ENCODE measurements around the gene HSD17B12. TPM values are rescaled to one million over a fixed set of nuclear protein-coding genes. Genes with fewer than 3 reads are reported as not detected.
"Not testable (repeated sequence)": the region's sequence is repeated elsewhere in the genome, so short reads cannot be mapped to it uniquely, and the experiment has no call there.

The HSD17B12 gene
- total RNA-seq, 1 experiment from 2014 or later, result 112 TPM

DNA sequence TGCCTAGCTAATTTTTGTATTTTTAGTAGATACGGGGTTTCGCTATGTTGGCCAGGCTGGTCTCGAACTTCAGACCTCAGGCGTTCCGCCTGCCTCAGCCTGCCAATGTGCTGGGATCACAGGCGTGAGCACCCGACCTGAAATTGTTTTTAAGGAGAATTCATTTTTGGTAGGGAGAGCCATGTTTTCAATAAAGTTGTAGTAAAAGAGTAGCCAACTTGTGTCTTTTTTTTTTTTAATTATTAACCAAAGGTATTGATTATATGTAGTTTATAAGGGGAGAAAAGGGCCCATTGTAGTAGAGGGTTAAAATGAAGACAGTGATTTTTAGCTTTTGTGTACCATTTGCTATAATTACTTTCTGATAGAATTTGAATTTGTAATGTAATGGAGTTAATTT is 31.6 kb upstream of the HSD17B12 start:
- H3K4me1 ChIP-seq (replicated peaks; ENCODE audit: insufficient read depth), result peaks cover 7% of the 10 kb centered on the region
- no peak overlapping the region for H3K4me3 ChIP-seq
- no peak overlapping the region for H2AFZ ChIP-seq
- POLR2A ChIA-PET (ENCODE audit: unreplicated experiment), result no interaction called here
- no peaks in the 10 kb centered on the region for H3K9me2 ChIP-seq (ENCODE audit: insufficient read depth)
- H3K4me2 ChIP-seq, result no peak overlapping the region
- TF ChIP-seq, protein P1, sequence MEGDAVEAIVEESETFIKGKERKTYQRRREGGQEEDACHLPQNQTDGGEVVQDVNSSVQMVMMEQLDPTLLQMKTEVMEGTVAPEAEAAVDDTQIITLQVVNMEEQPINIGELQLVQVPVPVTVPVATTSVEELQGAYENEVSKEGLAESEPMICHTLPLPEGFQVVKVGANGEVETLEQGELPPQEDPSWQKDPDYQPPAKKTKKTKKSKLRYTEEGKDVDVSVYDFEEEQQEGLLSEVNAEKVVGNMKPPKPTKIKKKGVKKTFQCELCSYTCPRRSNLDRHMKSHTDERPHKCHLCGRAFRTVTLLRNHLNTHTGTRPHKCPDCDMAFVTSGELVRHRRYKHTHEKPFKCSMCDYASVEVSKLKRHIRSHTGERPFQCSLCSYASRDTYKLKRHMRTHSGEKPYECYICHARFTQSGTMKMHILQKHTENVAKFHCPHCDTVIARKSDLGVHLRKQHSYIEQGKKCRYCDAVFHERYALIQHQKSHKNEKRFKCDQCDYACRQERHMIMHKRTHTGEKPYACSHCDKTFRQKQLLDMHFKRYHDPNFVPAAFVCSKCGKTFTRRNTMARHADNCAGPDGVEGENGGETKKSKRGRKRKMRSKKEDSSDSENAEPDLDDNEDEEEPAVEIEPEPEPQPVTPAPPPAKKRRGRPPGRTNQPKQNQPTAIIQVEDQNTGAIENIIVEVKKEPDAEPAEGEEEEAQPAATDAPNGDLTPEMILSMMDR (conservative IDR thresholded peaks at IDR 0.05), result no peak
- no peak for TF ChIP-seq EZH2 (IDR thresholded peaks at IDR 0.05; ENCODE audit: low read depth)
- 0 out of 2 replicates have a peak, but pooled peaks cover 3% of the 10 kb centered on the region for H4K20me1 ChIP-seq (ENCODE audit: insufficient read depth)
- no peak for DNase-seq
- peaks cover 25% of the 10 kb centered on the region for H3K79me2 ChIP-seq (ENCODE audit: low read depth)
- no peak overlapping the region for H3K27ac ChIP-seq
- BruUV-seq (replicated peaks), result no TSS peak
- no peaks in the 10 kb centered on the region for H3K36me3 ChIP-seq (ENCODE audit: low read depth)
- H3F3A ChIP-seq (ENCODE audit: insufficient read depth, low read depth), result no peaks in the 10 kb centered on the region
- CTCF ChIA-PET, result no interaction called here
- intact Hi-C loops (cut with micrococcal nuclease; ENCODE audit: unreplicated experiment), result no loop called here
- no peaks in the 10 kb centered on the region for H3K9me3 ChIP-seq (ENCODE audit: insufficient read depth, low read depth)
- H3K27me3 ChIP-seq (ENCODE audit: insufficient read depth, low read depth), result no peaks in the 10 kb centered on the region

DNA sequence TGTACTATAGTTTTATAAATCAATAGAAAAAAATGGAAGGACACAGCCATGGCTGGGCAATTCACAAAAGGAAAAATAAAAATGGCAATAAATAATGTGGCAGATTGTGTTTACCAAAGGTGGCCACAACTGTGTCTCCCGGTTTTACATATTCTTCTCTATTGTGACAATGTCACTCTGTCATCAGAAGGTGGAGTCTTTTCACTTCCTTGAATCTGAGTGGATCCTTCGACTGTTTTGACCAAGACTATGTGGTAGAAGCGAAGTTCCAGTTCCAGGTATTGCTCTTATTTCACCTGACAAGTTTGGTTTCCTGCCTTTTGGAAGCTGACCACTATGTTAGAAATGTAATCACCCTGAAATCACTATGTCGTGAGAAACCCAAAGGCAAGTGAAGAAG is 31.0 kb upstream of the HSD17B12 start:
- no peak for TF ChIP-seq EZH2 (IDR thresholded peaks at IDR 0.05; ENCODE audit: low read depth)
- TF ChIP-seq, protein P1 (conservative IDR thresholded peaks at IDR 0.05), result no peak
- H3K9me3 ChIP-seq (ENCODE audit: insufficient read depth, low read depth), result no peaks in the 10 kb centered on the region
- H3F3A ChIP-seq (ENCODE audit: insufficient read depth, low read depth), result no peaks in the 10 kb centered on the region
- H3K4me1 ChIP-seq (replicated peaks; ENCODE audit: insufficient read depth), result peaks cover 7% of the 10 kb centered on the region
- 0 out of 2 replicates have a peak, but pooled peaks cover 3% of the 10 kb centered on the region for H4K20me1 ChIP-seq (ENCODE audit: insufficient read depth)
- H3K79me2 ChIP-seq (ENCODE audit: low read depth), result peaks cover 21% of the 10 kb centered on the region
- no peak overlapping the region for H3K4me2 ChIP-seq
- H3K9me2 ChIP-seq (ENCODE audit: insufficient read depth), result no peaks in the 10 kb centered on the region
- H2AFZ ChIP-seq, result no peak overlapping the region
- BruUV-seq (replicated peaks), result no TSS peak
- no peaks in the 10 kb centered on the region; the same call in 1 of the 2 replicates for H3K27me3 ChIP-seq (ENCODE audit: insufficient read depth, low read depth)
- ChIA-PET CTCF (no interaction called here), POLR2A (ENCODE audit: unreplicated experiment) (no interaction called here)
- no peaks in the 10 kb centered on the region for H3K36me3 ChIP-seq (ENCODE audit: low read depth)
- H3K27ac ChIP-seq, result no peak overlapping the region
- intact Hi-C loops (cut with micrococcal nuclease; ENCODE audit: unreplicated experiment), result no loop called here
- DNase-seq, result no peak
- no peak overlapping the region for H3K4me3 ChIP-seq

DNA sequence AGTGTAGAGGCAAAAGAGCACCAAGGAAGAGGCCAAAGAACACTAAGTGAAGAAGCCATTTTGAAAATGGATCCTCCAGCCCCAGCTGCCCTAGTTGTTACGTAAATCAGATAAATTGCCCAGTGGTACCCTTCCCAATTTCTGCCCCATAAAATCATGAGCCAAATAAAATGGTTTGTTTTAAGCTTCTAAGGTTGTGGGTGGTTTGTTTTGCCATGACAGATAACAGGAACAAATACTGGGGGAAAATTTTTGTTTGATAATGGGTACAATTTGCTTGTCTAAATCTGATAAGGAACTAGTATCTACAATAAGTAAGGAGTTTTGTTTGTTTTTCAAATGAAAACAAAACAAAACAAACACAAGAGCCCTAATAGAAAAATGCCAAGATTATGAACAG is 30.6 kb upstream of the HSD17B12 start:
- Histone ChIP-seq H3K4me3 (no peak overlapping the region), H3K36me3 (ENCODE audit: low read depth) (no peaks in the 10 kb centered on the region), H3K4me1 (replicated peaks; ENCODE audit: insufficient read depth) (peaks cover 6% of the 10 kb centered on the region), H3K79me2 (ENCODE audit: low read depth) (peaks cover 16% of the 10 kb centered on the region), H3K4me2 (no peak overlapping the region), H2AFZ (no peak overlapping the region), H3F3A (ENCODE audit: insufficient read depth, low read depth) (no peaks in the 10 kb centered on the region), H3K27ac (no peak overlapping the region), H3K9me3 (ENCODE audit: insufficient read depth, low read depth) (no peaks in the 10 kb centered on the region), H4K20me1 (ENCODE audit: insufficient read depth) (0 out of 2 replicates have a peak, but pooled peaks cover 3% of the 10 kb centered on the region), H3K9me2 (ENCODE audit: insufficient read depth) (no peaks in the 10 kb centered on the region), H3K27me3 (ENCODE audit: insufficient read depth, low read depth) (peaks cover 4% of the 10 kb centered on the region; the same call in 1 of the 2 replicates)
- no TSS peak for BruUV-seq (replicated peaks)
- POLR2A ChIA-PET (ENCODE audit: unreplicated experiment), result no interaction called here
- TF ChIP-seq, protein P1 (conservative IDR thresholded peaks at IDR 0.05), result no peak
- TF ChIP-seq EZH2 (IDR thresholded peaks at IDR 0.05; ENCODE audit: low read depth), result no peak
- CTCF ChIA-PET, result no interaction called here
- intact Hi-C loops (cut with micrococcal nuclease; ENCODE audit: unreplicated experiment), result no loop called here
- no peak for DNase-seq

DNA sequence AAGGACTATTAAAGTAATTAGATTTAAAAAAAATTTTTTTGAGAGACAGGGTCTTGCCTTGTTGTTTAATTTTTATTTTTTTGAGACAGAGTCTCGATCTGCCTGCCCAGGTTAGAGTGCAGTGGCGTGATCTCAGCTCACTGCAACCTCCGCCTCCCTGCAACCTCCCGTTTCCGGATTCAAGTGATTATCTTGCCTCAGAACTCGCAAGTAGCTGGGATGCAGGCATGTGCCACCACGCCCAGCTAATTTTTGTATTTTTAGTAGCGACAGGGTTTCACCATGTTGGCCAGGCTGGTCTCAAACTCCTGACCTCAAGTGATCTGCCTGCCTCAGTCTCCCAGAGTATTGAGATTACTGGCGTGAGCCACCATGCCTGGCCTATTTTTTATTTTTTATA is 17.5 kb upstream of the HSD17B12 start:
- not testable (repeated sequence) for H3K4me2 ChIP-seq
- peaks cover 29% of the 10 kb centered on the region for H3K27me3 ChIP-seq (ENCODE audit: insufficient read depth, low read depth)

More for the DNA sequence above, 17.5 kb upstream of the HSD17B12 start:
- H2AFZ ChIP-seq; H3K9me2 ChIP-seq (ENCODE audit: insufficient read depth); H4K20me1 ChIP-seq (ENCODE audit: insufficient read depth); H3K9me3 ChIP-seq (ENCODE audit: insufficient read depth, low read depth); POLR2A ChIA-PET (ENCODE audit: unreplicated experiment); H3K36me3 ChIP-seq (ENCODE audit: low read depth); BruUV-seq (replicated peaks); H3K4me1 ChIP-seq (replicated peaks; ENCODE audit: insufficient read depth); H3K27ac ChIP-seq; H3K4me3 ChIP-seq; H3K79me2 ChIP-seq (ENCODE audit: low read depth); H3F3A ChIP-seq (ENCODE audit: insufficient read depth, low read depth); intact Hi-C loops (cut with micrococcal nuclease; ENCODE audit: unreplicated experiment); CTCF ChIA-PET; DNase-seq: not testable (repeated sequence)

Data from PC-9 (cell line).